GM18870 (cell line): ENCODE results near the gene EVPLL.
"Not testable (repeated sequence)": the region's sequence is repeated elsewhere in the genome, so short reads cannot be mapped to it uniquely, and the experiment has no call there.

Experiments used
- ATAC-seq: cut with Tn5 transposase; IDR thresholded peaks from one replicate; pipeline ENCODE4 v1.9.1; 2021; ENCODE audit warnings: moderate library complexity; ENCODE audit not compliant: unreplicated experiment

The EVPLL gene

GRCh38 chr17:18423015-18423414 lies 45.4 kb downstream of the EVPLL start:
- ATAC-seq: not testable (repeated sequence)

GRCh38 chr17:18425593-18425992 lies 48.0 kb downstream of the EVPLL start:
- not testable (repeated sequence) for ATAC-seq

DNA sequence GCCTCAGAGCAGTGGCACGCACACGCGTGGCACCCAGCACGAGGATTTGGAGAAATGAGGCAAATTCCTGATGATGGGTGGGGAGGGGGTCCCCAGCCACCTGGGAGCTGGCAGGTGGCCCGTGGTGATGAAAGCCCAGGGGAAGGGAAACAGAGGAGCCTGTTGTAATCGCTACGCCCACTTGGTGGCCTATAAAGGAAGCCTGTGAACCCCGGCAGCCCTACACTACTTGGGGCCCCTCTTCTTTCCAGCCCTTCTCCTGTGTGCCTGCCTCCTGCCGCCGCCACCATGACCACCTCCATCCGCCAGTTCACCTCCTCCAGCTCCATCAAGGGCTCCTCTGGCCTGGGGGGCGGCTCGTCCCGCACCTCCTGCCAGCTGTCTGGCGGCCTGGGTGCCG lies 49.1 kb downstream of the EVPLL start:
- not testable (repeated sequence) for ATAC-seq

DNA sequence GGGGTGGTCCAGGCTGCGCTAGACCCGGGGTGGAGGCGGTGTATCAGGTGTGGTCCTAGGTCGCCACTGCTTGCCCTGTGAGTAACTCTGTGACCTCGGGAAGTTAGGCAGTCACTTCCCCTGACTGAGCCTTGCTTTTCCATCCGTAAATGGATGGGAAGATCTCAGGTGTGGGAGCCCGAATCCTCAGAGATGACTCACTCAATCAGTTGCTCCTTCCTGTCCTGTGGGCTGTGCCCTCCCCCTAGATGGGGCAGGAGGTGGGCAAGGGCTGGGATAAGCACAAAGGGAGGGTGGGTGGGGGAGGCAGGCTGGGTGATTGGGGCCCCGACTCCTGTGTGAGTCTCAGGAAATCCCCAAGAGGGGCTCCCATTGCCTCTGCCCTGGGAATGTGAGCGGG lies 54.6 kb downstream of the EVPLL start:
- not testable (repeated sequence) for ATAC-seq
